Ovary (tissue), 9 donors: ENCODE results near the gene ABHD6. TPM values are rescaled to one million over a fixed set of nuclear protein-coding genes. Genes with fewer than 3 reads are reported as not detected.

ENCODE experiments used
- DNase-seq, 5 donors: peaks; one replicate each; pipeline ENCODE4 v3.0.0-alpha.2; 2019 to 2020
- H3K27ac ChIP-seq, 2 donors: fragments of 200-600 bp; one replicate each; pipeline versions ENCODE4 v1.5.1 to v1.8.0; 2019 to 2022
- H3K27me3 ChIP-seq: fragments of 200-600 bp; one replicate; pipeline ENCODE4 v1.8.0; 2022
- H3K36me3 ChIP-seq: fragments of 200-600 bp; sonication (generic); one replicate; pipeline ENCODE4 v1.5.1; 2019
- H3K4me1 ChIP-seq: one replicate; pipeline ENCODE4 v1.8.1; 2013; ENCODE audit warnings: mild to moderate bottlenecking, moderate library complexity; ENCODE audit not compliant: insufficient read depth
- H3K4me3 ChIP-seq: fragments of 200-600 bp; sonication (generic); one replicate; pipeline ENCODE4 v1.5.1; 2017
- H3K9me3 ChIP-seq, 2 donors: fragments of 200-600 bp in 1 of 2; sonication (generic) in 1 of 2; one replicate each; pipeline versions ENCODE4 v1.5.1 to v1.8.1; 2013 to 2019; ENCODE audit warnings: mild to moderate bottlenecking in 1 of 2, moderate library complexity in 1 of 2
- CTCF ChIP-seq, 3 donors: fragments of 450-650 bp in 2 of 3; fragments of 200-600 bp in 1 of 3; IDR thresholded peaks; one replicate each; pipeline versions ENCODE4 v1.5.1 to v1.8.0; 2016 to 2022; ENCODE audit warnings: antibody characterized with exemption in 3 of 3, mild to moderate bottlenecking in 1 of 3
- EP300 ChIP-seq: sonication (generic); formaldehyde crosslinking; IDR thresholded peaks from one replicate; pipeline ENCODE4 v1.6.1; 2017; ENCODE audit warnings: antibody characterized with exemption
- POLR2A ChIP-seq: fragments of 450-650 bp; IDR thresholded peaks from one replicate; pipeline ENCODE4 v1.6.1; 2017; ENCODE audit warnings: antibody characterized with exemption, mild to moderate bottlenecking, moderate library complexity
- WGBS, 3 donors: extraction: QIAGEN DNeasy Blood & Tissue Kit in 1 of 3; methylation state at CpG; one replicate each; pipeline versions ENCODE4 v1.1.5 to v1.1.7; 2013 to 2017; 5-methylcytosine and 5-hydroxymethylcytosine counted together
- intact Hi-C, 4 donors: fragments of 100-400 bp; cut with DNase I; formaldehyde crosslinking; loops; one replicate each; pipeline versions ENCODE4 v1.11.0 to v1.15.1; 2022 to 2023
- polyA plus RNA-seq, 2 donors: library from polyadenylated mRNA; stranded (reverse); fragments of 200-250 nt in 1 of 2; fragments of 350-450 nt in 1 of 2; fragmentation: Illumina TruSeq in 1 of 2; extraction: RNeasy Lipid Tissue Mini Kit (QIAGEN cat#74804) in 1 of 2; gene quantifications; one replicate each; pipeline ENCODE4 v1.2.3, GENCODE V29; 2013 to 2014
- total RNA-seq, 7 donors: library from RNA; depleted of rRNA in 2 of 7; stranded (reverse); fragments of >200 nt in 2 of 7; fragmentation: NEBNext Ultra II Directional in 3 of 7; extraction: Animal tissue kit (Norgen Biotek cat#: 25700) in 3 of 7; gene quantifications; one replicate each; pipeline versions ENCODE4 v1.1.0 to v1.2.4, GENCODE V29; 2016 to 2023
- donor health status: DM: no; HTN: no; CAD: no; lungs with moderate emphysema.
- donor health status: DM: no; HTN: no; CAD: no.
- donor health status: Bipolar disorder and iron deficiency.
- donor health status: DM: yes; HTN: yes; CAD: no.
- donor health status: DM: no; HTN: no; CAD: no.
- donor health status: DM: yes; HTN: yes; CAD: no.

Gene ABHD6
- total and polyA plus RNA-seq, 9 donors, result 4.8 to 36.6 (median 10.5) TPM

DNA sequence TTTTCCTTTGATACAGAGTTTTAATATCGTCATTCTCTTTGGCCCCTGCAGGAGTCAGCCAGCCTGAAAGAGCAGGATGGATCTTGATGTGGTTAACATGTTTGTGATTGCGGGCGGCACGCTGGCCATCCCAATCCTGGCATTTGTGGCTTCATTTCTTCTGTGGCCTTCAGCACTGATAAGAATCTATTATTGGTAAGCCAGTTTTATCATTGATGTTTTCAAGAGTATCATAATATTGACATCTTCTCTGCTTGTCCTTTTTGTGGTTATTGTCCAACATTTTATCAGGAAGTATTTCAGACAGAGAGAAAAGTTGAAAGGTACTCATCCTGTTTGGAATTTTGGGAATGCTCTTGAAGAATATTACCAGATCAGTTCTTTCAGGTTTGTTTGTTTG lies 18.9 kb downstream of the ABHD6 start:
- 93 to 95% (median 94%) methylated on average over 4 of the region's 4 CpGs for whole genome bisulfite sequencing, 3 donors
- no peak for TF ChIP-seq CTCF (IDR thresholded peaks at IDR 0.05)
- no peak for TF ChIP-seq EP300
- no peak for TF ChIP-seq POLR2A
- Histone ChIP-seq H3K9me3 (no peaks in the 10 kb centered on the region), H3K4me3 (no peak overlapping the region), H3K27ac (no peak overlapping the region), H3K4me1 (no peaks in the 10 kb centered on the region), H3K27me3 (no peaks in the 10 kb centered on the region), H3K36me3 (no peaks in the 10 kb centered on the region)
- DNase-seq, result no peak
- intact Hi-C loops, result no loop called here

DNA sequence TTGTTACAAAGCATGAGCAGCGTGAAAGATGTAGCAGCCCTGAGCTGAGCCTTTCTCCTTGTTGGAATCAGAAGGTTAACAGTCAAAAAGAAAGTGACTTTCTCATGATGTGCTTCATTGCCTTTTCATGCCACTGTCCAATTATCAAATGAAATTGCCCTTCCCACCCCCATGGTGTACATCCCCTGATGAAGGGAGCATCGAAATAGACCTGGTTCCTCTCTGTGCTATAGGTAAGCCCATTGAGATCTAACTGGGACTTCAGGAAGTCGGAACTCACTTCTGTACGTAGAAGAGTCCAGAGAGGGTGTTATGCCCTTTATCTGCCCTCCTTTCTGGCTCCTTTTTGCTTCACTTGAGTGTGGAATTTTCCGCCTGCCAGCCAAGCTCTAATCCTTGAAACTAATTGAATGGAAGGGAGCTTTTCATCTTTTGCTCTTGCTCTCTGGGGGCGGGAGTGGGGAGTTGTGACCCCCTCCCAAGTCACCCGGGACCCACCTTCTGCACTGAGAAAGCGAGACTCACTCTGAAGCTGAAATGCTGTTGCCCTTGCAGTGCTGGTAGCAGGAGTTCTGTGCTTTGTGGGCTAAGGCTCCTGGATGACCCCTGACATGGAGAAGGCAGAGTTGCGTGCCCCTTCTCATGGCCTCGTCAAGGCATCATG lies 20.9 kb downstream of the ABHD6 start:
- Histone ChIP-seq H3K4me1 (no peaks in the 10 kb centered on the region), H3K27ac (no peak overlapping the region), H3K36me3 (no peaks in the 10 kb centered on the region), H3K4me3 (no peak overlapping the region), H3K27me3 (no peaks in the 10 kb centered on the region), H3K9me3 (no peaks in the 10 kb centered on the region)
- WGBS, 3 donors, result 92 to 94% (median 93%) methylated on average over 10 of the region's 10 CpGs
- TF ChIP-seq EP300, result no peak
- no peak for TF ChIP-seq POLR2A
- no peak for TF ChIP-seq CTCF (IDR thresholded peaks at IDR 0.05)
- intact Hi-C loops, result no loop called here
- no peak for DNase-seq

- H3K36me3 ChIP-seq, result no peaks in the 10 kb centered on the region
- no peaks in the 10 kb centered on the region for H3K9me3 ChIP-seq
- intact Hi-C loops, result no loop called here
- DNase-seq, result no peak
- no peak overlapping the region for H3K4me3 ChIP-seq
- H3K27ac ChIP-seq, result no peak overlapping the region
- no peaks in the 10 kb centered on the region for H3K4me1 ChIP-seq
- no peak for TF ChIP-seq EP300
- no peak for TF ChIP-seq CTCF (IDR thresholded peaks at IDR 0.05)
- no peak for TF ChIP-seq POLR2A
- 91 to 94% (median 93%) methylated on average over 6 of the region's 6 CpGs for WGBS, 3 donors
- H3K27me3 ChIP-seq, result no peaks in the 10 kb centered on the region
These were observed 22.7 kb downstream of the ABHD6 start for GRCh38 chr3:58260261-58260731.

DNA sequence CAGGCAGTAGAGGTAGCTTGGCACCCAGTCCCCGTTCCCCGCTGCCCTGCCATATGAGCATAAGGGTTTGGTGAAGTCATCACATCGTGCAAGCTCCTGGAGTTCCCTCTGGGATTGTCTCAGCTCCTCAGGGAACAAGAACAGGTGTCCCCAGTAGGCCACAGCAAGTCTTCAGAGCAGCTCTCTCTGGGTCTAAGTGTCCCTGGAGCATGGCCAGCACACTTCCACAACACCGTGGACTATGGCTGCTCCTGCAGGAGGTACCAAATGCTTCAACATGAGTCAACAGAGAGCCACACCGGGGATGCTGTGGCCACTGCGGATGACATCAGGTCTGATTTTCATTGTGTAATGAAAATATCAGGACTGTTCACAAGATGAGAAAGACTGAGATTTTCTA lies 23.1 kb downstream of the ABHD6 start:
- no peak overlapping the region for H3K27ac ChIP-seq
- no peak for DNase-seq
- H3K4me3 ChIP-seq, result no peak overlapping the region
- intact Hi-C loops, result no loop called here
- no peaks in the 10 kb centered on the region for H3K4me1 ChIP-seq
- no peaks in the 10 kb centered on the region for H3K9me3 ChIP-seq
- TF ChIP-seq EP300 (no peak), CTCF (IDR thresholded peaks at IDR 0.05) (no peak), POLR2A (no peak)
- H3K36me3 ChIP-seq, result no peaks in the 10 kb centered on the region
- WGBS, 3 donors, result 82 to 89% (median 85%) methylated on average over 6 of the region's 6 CpGs
- H3K27me3 ChIP-seq, result no peaks in the 10 kb centered on the region
